ENCODE results near the gene NFIX. TPM values are rescaled to one million over a fixed set of nuclear protein-coding genes. Genes with fewer than 3 reads are reported as not detected.

NFIX gene
- total and polyA plus RNA-seq, 2 donors from 2014 or later: 4.3 to 65.0 TPM

- DNase-seq: peak in 1 of 5 donors; percentile 35
- no peak overlapping the region for H3K27ac ChIP-seq (ENCODE audit: low read depth in 2 of 2, low read length in 2 of 2)
- no peaks in the 10 kb centered on the region for H3K36me3 ChIP-seq (ENCODE audit: control insufficient read depth in 2 of 3, insufficient read depth in 3 of 3, low read length in 3 of 3)
- H3K27me3 ChIP-seq (ENCODE audit: control insufficient read depth, insufficient read depth, low read length): no peaks in the 10 kb centered on the region
- no peak overlapping the region for H3K4me3 ChIP-seq (ENCODE audit: low read length in 3 of 3)
- TF ChIP-seq CTCF (IDR thresholded peaks at IDR 0.05; ENCODE audit: borderline replicate concordance, extremely low read depth, insufficient read depth): no peak
- intact Hi-C loops (cut with DNase I): no loop called here
- H3K4me1 ChIP-seq (ENCODE audit: control insufficient read depth in 2 of 3, insufficient read depth in 2 of 3, low read depth in 1 of 3, low read length in 3 of 3): peaks cover 0 to 27% (median 18%) of the 10 kb centered on the region in 3 donors
- H3K9me3 ChIP-seq (ENCODE audit: control insufficient read depth in 2 of 3, insufficient read depth in 1 of 3, low read length in 3 of 3): no peaks in the 10 kb centered on the region
- no peak for FAIRE-seq
- H3K9ac ChIP-seq (ENCODE audit: low read length in 3 of 3): no peak overlapping the region
These were observed 94.7 kb downstream of the NFIX start for GRCh38 chr19:13089857-13090507.

DNA sequence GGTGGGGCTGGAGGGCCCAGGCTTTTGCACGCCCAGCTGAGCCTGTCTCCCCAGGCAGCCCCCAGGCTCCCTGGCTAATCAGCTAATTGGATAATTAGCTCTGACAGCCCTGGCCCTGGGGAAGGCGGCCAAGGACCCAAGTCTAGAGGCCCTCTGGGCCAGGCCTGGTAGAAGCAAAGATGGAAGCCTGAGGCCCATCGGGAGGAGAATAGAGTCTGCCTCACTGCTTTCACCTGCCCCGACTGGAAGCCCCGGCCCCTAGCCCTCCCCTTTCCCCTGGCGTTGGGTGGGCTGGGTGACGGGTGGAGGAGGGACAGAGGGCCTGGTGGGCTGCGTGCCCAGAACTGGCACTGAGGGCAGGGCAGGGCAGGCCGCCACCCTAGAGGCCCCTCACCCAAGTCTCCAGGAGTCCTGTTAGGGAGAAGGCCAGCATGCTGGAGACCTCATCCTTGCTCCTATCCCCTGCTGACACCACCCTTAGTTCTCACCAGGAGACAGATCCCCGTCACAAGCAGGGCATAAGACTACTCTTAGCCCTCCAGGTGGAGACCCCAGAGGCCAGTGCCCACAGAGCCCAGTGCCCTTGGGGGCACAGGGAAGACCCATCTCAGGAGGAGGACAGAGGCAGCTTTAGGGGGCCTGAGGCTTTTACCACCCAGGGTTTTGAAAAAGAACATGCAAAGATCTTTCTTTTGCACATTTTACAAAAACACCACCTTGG is 95.4 kb downstream of the NFIX start:
- H3K27ac ChIP-seq (ENCODE audit: low read depth in 2 of 2, low read length in 2 of 2): peak overlapping the region; percentile 20 to 51
- no peak for TF ChIP-seq CTCF (IDR thresholded peaks at IDR 0.05; ENCODE audit: borderline replicate concordance, extremely low read depth, insufficient read depth)
- DNase-seq (peak in 1 of 5 donors; percentile 45), FAIRE-seq (no peak)
- H3K27me3 ChIP-seq (ENCODE audit: control insufficient read depth, insufficient read depth, low read length): no peaks in the 10 kb centered on the region
- no peaks in the 10 kb centered on the region for H3K36me3 ChIP-seq (ENCODE audit: control insufficient read depth in 2 of 3, insufficient read depth in 3 of 3, low read length in 3 of 3)
- no peak overlapping the region for H3K4me3 ChIP-seq (ENCODE audit: low read length in 3 of 3)
- intact Hi-C loops (cut with DNase I): no loop called here
- peak overlapping the region in 1 of 3 donors; percentile 34 for H3K9ac ChIP-seq (ENCODE audit: low read length in 3 of 3)
- H3K9me3 ChIP-seq (ENCODE audit: control insufficient read depth in 2 of 3, insufficient read depth in 1 of 3, low read length in 3 of 3): no peaks in the 10 kb centered on the region
- peaks cover 0 to 24% (median 18%) of the 10 kb centered on the region in 3 donors for H3K4me1 ChIP-seq (ENCODE audit: control insufficient read depth in 2 of 3, insufficient read depth in 2 of 3, low read depth in 1 of 3, low read length in 3 of 3)

DNA sequence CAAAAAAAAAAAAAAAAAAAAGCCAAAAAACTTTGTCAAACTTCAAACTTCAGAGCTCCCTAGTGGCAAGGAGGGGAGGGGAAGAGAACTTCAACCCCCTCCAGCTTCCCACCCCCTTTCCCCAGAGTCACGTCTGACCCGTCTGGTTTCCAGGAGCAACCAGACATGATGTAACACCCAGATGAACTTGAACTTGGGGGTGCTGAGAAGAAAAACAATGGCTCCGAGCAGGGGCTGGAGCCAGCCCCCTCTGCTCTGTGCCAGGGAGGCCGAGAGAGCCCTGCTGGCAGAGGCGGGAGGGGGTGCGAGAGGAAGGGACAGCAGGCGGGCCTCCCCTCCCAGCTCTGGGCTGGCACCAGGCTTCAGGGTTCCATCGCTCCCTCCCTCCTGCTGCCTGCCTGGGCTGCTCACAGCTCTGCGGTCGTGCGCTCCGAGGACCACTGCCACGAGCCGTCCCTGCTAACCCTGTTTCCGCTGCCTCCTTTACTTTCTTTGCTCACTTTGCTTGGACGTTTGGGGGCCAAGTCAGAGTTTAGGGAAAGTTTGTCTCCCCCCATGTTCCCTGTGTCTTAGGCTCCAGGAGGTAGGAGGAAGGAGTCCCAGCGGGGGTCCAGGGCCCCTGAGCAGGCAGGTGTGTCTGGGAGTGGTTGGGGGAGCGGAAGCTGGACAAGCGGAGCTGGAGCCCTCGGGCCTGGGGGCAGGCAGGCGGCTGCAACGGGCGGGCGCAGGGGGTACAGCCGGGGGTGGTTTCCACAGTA is 96.3 kb downstream of the NFIX start:
- DNase-seq (peak in 4 of 5 donors; percentile 72 to 91 (median 76)), FAIRE-seq (no peak)
- Histone ChIP-seq H3K4me1 (ENCODE audit: control insufficient read depth in 2 of 3, insufficient read depth in 2 of 3, low read depth in 1 of 3, low read length in 3 of 3) (peaks cover 0 to 25% (median 18%) of the 10 kb centered on the region in 3 donors), H3K36me3 (ENCODE audit: control insufficient read depth in 2 of 3, insufficient read depth in 3 of 3, low read length in 3 of 3) (no peaks in the 10 kb centered on the region), H3K9ac (ENCODE audit: low read length in 3 of 3) (no peak overlapping the region), H3K9me3 (ENCODE audit: control insufficient read depth in 2 of 3, insufficient read depth in 1 of 3, low read length in 3 of 3) (no peaks in the 10 kb centered on the region), H3K27ac (ENCODE audit: low read depth in 2 of 2, low read length in 2 of 2) (peak overlapping the region; percentile 32 to 74), H3K4me3 (ENCODE audit: low read length in 3 of 3) (no peak overlapping the region), H3K27me3 (ENCODE audit: control insufficient read depth, insufficient read depth, low read length) (peaks cover 4% of the 10 kb centered on the region)
- intact Hi-C loops (cut with DNase I): no loop called here
- TF ChIP-seq CTCF (IDR thresholded peaks at IDR 0.05; ENCODE audit: borderline replicate concordance, extremely low read depth, insufficient read depth): no peak
